ENCODE data around the gene FAM89B. TPM values are rescaled to one million over a fixed set of nuclear protein-coding genes. Genes with fewer than 3 reads are reported as not detected.

FAM89B gene
- total and polyA plus RNA-seq, 4 donors, result 20.6 to 53.5 (median 44.4) TPM

DNA sequence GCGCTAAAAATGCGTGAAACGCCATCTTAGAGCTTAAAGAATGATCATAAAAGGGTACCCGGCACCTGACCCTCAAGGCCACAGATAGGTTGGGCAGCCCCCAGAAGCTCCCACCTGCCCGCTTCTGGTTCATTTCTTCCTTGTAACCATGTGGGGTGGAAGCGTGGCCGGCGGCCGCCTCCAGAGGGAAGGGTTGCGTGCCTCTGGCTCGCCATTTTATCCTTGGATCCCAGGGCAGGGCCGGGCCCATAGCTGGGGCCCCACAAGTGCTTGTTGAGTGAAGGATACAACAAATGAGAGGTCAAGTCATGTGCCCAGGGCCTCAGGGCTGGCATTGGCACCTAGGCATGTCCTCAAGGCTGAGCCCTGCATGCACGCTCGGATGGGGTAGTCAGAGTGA lies 49.1 kb downstream of the FAM89B start:
- Histone ChIP-seq H3K4me1 (ENCODE audit: control insufficient read depth in 5 of 5, insufficient read depth in 5 of 5, low read length in 5 of 5) (peaks cover 0 to 6% (median 6%) of the 10 kb centered on the region in 5 donors), H3K9me3 (ENCODE audit: control insufficient read depth in 4 of 4, insufficient read depth in 3 of 4, low read length in 3 of 4) (no peaks in the 10 kb centered on the region), H3K36me3 (ENCODE audit: control insufficient read depth in 4 of 4, insufficient read depth in 4 of 4, low read length in 4 of 4) (peaks cover 0 to 76% (median 27%) of the 10 kb centered on the region in 4 donors), H3K4me3 (no peak overlapping the region), H3K9ac (ENCODE audit: insufficient read depth in 1 of 2, low read length in 2 of 2) (no peak overlapping the region), H3K27me3 (ENCODE audit: control insufficient read depth in 3 of 3, insufficient read depth in 3 of 3, low read length in 2 of 3) (no peaks in the 10 kb centered on the region), H3K27ac (ENCODE audit: low read depth in 1 of 2, low read length in 1 of 2) (no peak overlapping the region)
- 82 to 93% methylated on average over 14 of the region's 14 CpGs for WGBS, 2 donors
- TF ChIP-seq, protein P1, sequence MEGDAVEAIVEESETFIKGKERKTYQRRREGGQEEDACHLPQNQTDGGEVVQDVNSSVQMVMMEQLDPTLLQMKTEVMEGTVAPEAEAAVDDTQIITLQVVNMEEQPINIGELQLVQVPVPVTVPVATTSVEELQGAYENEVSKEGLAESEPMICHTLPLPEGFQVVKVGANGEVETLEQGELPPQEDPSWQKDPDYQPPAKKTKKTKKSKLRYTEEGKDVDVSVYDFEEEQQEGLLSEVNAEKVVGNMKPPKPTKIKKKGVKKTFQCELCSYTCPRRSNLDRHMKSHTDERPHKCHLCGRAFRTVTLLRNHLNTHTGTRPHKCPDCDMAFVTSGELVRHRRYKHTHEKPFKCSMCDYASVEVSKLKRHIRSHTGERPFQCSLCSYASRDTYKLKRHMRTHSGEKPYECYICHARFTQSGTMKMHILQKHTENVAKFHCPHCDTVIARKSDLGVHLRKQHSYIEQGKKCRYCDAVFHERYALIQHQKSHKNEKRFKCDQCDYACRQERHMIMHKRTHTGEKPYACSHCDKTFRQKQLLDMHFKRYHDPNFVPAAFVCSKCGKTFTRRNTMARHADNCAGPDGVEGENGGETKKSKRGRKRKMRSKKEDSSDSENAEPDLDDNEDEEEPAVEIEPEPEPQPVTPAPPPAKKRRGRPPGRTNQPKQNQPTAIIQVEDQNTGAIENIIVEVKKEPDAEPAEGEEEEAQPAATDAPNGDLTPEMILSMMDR (IDR thresholded peaks at IDR 0.05; ENCODE audit: control extremely low read depth, extremely low read depth), result no peak
- no peak for DNase-seq
- ATAC-seq (ENCODE audit: insufficient read depth, low FRiP score), result no peak

DNA sequence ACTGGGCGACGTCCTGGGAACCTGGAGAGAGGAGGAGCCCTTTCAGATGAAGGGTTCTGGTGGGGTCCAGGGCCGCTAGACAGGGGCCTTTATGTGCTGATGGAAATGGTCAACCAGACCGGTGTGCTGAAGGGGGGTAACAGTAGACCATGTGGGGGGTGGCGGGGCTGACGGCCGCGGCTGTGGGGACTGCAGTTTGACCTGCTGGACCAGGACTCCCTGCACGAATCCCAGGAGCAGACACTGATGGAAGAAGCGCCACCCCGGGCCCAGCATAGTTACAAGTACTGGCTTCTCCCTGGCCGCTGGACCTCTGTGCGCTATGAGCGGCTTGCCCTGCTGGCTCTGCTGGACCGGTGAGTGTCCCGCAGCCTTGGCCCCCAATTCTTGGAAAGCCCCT lies 49.7 kb downstream of the FAM89B start:
- ATAC-seq (ENCODE audit: insufficient read depth, low FRiP score), result no peak

DNA sequence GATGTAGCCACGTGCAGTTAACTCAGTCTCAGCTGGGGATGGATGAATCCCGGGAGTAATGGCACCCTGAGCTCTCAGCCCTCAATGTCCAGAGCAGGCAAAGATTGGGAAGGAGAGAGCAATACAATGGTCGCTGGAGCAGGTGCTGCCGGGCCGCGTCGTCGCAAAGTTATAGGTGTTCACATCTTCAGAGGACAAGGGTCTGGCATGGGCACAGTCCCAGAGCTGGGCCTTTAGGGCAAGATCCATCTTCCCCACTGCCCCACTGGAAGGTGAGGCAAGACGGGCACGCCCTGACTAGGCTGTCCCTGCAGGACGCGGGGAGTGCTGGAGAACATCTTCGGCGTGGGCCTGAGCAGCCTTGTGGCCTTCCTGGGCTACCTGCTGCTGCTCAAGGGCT lies 50.8 kb downstream of the FAM89B start:
- no peak overlapping the region for H3K9ac ChIP-seq (ENCODE audit: insufficient read depth in 1 of 2, low read length in 2 of 2)
- TF ChIP-seq, protein P1 (IDR thresholded peaks at IDR 0.05; ENCODE audit: control extremely low read depth, extremely low read depth), result no peak
- H3K4me1 ChIP-seq (ENCODE audit: control insufficient read depth in 5 of 5, insufficient read depth in 5 of 5, low read length in 5 of 5), result no peaks in the 10 kb centered on the region
- no peaks in the 10 kb centered on the region for H3K27me3 ChIP-seq (ENCODE audit: control insufficient read depth in 3 of 3, insufficient read depth in 3 of 3, low read length in 2 of 3)
- WGBS, 2 donors, result 93 to 95% methylated on average over 14 of the region's 14 CpGs
- no peak for DNase-seq
- no peak overlapping the region for H3K27ac ChIP-seq (ENCODE audit: low read depth in 1 of 2, low read length in 1 of 2)
- H3K9me3 ChIP-seq (ENCODE audit: control insufficient read depth in 4 of 4, insufficient read depth in 3 of 4, low read length in 3 of 4), result no peaks in the 10 kb centered on the region
- H3K4me3 ChIP-seq, result no peak overlapping the region
- H3K36me3 ChIP-seq (ENCODE audit: control insufficient read depth in 4 of 4, insufficient read depth in 4 of 4, low read length in 4 of 4), result peaks cover 6 to 83% (median 35%) of the 10 kb centered on the region in 4 donors
- no peak for ATAC-seq (ENCODE audit: insufficient read depth, low FRiP score)

More for the DNA sequence above, 49.7 kb downstream of the FAM89B start:
- WGBS, 2 donors, result 95 to 96% methylated on average over 16 of the region's 16 CpGs
- Histone ChIP-seq H3K27ac (ENCODE audit: low read depth in 1 of 2, low read length in 1 of 2) (no peak overlapping the region), H3K9me3 (ENCODE audit: control insufficient read depth in 4 of 4, insufficient read depth in 3 of 4, low read length in 3 of 4) (no peaks in the 10 kb centered on the region), H3K36me3 (ENCODE audit: control insufficient read depth in 4 of 4, insufficient read depth in 4 of 4, low read length in 4 of 4) (peaks cover 5 to 81% (median 29%) of the 10 kb centered on the region in 4 donors), H3K27me3 (ENCODE audit: control insufficient read depth in 3 of 3, insufficient read depth in 3 of 3, low read length in 2 of 3) (no peaks in the 10 kb centered on the region), H3K4me3 (no peak overlapping the region), H3K9ac (ENCODE audit: insufficient read depth in 1 of 2, low read length in 2 of 2) (no peak overlapping the region), H3K4me1 (ENCODE audit: control insufficient read depth in 5 of 5, insufficient read depth in 5 of 5, low read length in 5 of 5) (peaks cover 0 to 1% (median under 1%) of the 10 kb centered on the region in 5 donors)
- DNase-seq, result no peak
- TF ChIP-seq, protein P1 (IDR thresholded peaks at IDR 0.05; ENCODE audit: control extremely low read depth, extremely low read depth), result no peak

Small RNA genes lying within 50 kb of the gene (small RNA-seq; reads per million reads assigned to genes)
- gene AP001362.1 (ENCODE audit: low replicate concordance), result not detected

Other genes with a start within 250 kb of the FAM89B start
- 10 to 100 TPM; 44.6 to 53.2 TPM for gene DPF2, start 238.7 kb upstream of the FAM89B start, total RNA-seq
- gene DPF2, start 238.7 kb upstream of the FAM89B start, polyA plus RNA-seq, result 10 to 100 TPM; 21.5 to 25.0 TPM
- gene TIGD3, start 217.8 kb upstream of the FAM89B start, total RNA-seq, result under 1 TPM in 1 of 2 donors, not detected in 1; 0.21 TPM
- under 1 TPM; 0.24 to 0.27 TPM for gene TIGD3, start 217.8 kb upstream of the FAM89B start, polyA plus RNA-seq
- 10 to 100 TPM in 1 of 2 donors, 1 to 10 TPM in 1; 7.3 to 15.6 TPM for gene SLC25A45, start 189.9 kb upstream of the FAM89B start, total RNA-seq
- gene SLC25A45, start 189.9 kb upstream of the FAM89B start, polyA plus RNA-seq, result 1 to 10 TPM; 5.5 to 9.0 TPM
- gene FRMD8, start 185.9 kb upstream of the FAM89B start, total RNA-seq, result 10 to 100 TPM; 18.5 to 39.9 TPM
- 10 to 100 TPM; 15.8 to 25.7 TPM for gene FRMD8, start 185.9 kb upstream of the FAM89B start, polyA plus RNA-seq
- gene NEAT1, start 149.7 kb upstream of the FAM89B start, total RNA-seq, result 100 to 1,000 TPM; 518 to 912 TPM
- gene NEAT1, start 149.7 kb upstream of the FAM89B start, polyA plus RNA-seq, result 1,000 to 10,000 TPM in 1 of 2 donors, 100 to 1,000 TPM in 1; 481 to 1,176 TPM
- over 10,000 TPM; 10,633 to 48,332 TPM for gene MALAT1, start 73.5 kb upstream of the FAM89B start, total RNA-seq
- gene MALAT1, start 73.5 kb upstream of the FAM89B start, polyA plus RNA-seq, result 1,000 to 10,000 TPM in 1 of 2 donors, 100 to 1,000 TPM in 1; 125 to 2,965 TPM
- gene SCYL1, start 47.5 kb upstream of the FAM89B start, total RNA-seq, result 10 to 100 TPM; 54.3 to 93.8 TPM
- 100 to 1,000 TPM in 1 of 2 donors, 10 to 100 TPM in 1; 79.1 to 107 TPM for gene SCYL1, start 47.5 kb upstream of the FAM89B start, polyA plus RNA-seq
- gene LTBP3, start 14.2 kb upstream of the FAM89B start, total RNA-seq, result 100 to 1,000 TPM; 100 to 111 TPM
- 10 to 100 TPM; 39.1 to 46.6 TPM for gene LTBP3, start 14.2 kb upstream of the FAM89B start, polyA plus RNA-seq
- gene ZNRD2, start 2.1 kb upstream of the FAM89B start, total RNA-seq, result 10 to 100 TPM; 22.0 to 35.9 TPM
- gene ZNRD2, start 2.1 kb upstream of the FAM89B start, polyA plus RNA-seq, result 10 to 100 TPM; 65.6 to 81.5 TPM
- gene EHBP1L1, start 3.5 kb downstream of the FAM89B start, total RNA-seq, result 100 to 1,000 TPM in 1 of 2 donors, 10 to 100 TPM in 1; 58.3 to 154 TPM
- gene EHBP1L1, start 3.5 kb downstream of the FAM89B start, polyA plus RNA-seq, result 100 to 1,000 TPM in 1 of 2 donors, 10 to 100 TPM in 1; 49.8 to 125 TPM
- gene KCNK7, start 23.3 kb downstream of the FAM89B start, total RNA-seq, result 1 to 10 TPM in 1 of 2 donors, under 1 TPM in 1; 0.46 to 1.1 TPM
- gene KCNK7, start 23.3 kb downstream of the FAM89B start, polyA plus RNA-seq, result 1 to 10 TPM; 1.5 to 2.8 TPM
- gene MAP3K11, start 41.7 kb downstream of the FAM89B start, total RNA-seq, result 100 to 1,000 TPM in 1 of 2 donors, 10 to 100 TPM in 1; 60.0 to 108 TPM
- gene MAP3K11, start 41.7 kb downstream of the FAM89B start, polyA plus RNA-seq, result 10 to 100 TPM; 68.5 to 80.1 TPM
- 10 to 100 TPM; 13.9 to 53.8 TPM for gene PCNX3, start 43.2 kb downstream of the FAM89B start, total RNA-seq
- gene PCNX3, start 43.2 kb downstream of the FAM89B start, polyA plus RNA-seq, result 10 to 100 TPM; 16.1 to 24.8 TPM
- gene SIPA1, start 65.6 kb downstream of the FAM89B start, total RNA-seq, result 10 to 100 TPM; 39.7 to 82.8 TPM
- gene SIPA1, start 65.6 kb downstream of the FAM89B start, polyA plus RNA-seq, result 100 to 1,000 TPM in 1 of 2 donors, 10 to 100 TPM in 1; 82.8 to 102 TPM
- gene RELA, start 90.4 kb downstream of the FAM89B start, total RNA-seq, result 10 to 100 TPM; 50.2 to 72.6 TPM
- 10 to 100 TPM; 34.8 to 65.8 TPM for gene RELA, start 90.4 kb downstream of the FAM89B start, polyA plus RNA-seq
- 10 to 100 TPM; 45.3 to 88.6 TPM for gene KAT5, start 139.7 kb downstream of the FAM89B start, total RNA-seq
- 10 to 100 TPM; 70.0 to 95.3 TPM for gene KAT5, start 139.7 kb downstream of the FAM89B start, polyA plus RNA-seq
- 10 to 100 TPM; 21.8 to 62.3 TPM for gene RNASEH2C, start 148.3 kb downstream of the FAM89B start, total RNA-seq
- gene RNASEH2C, start 148.3 kb downstream of the FAM89B start, polyA plus RNA-seq, result 10 to 100 TPM; 88.5 to 97.7 TPM
- 10 to 100 TPM in 1 of 2 donors, 1 to 10 TPM in 1; 8.6 to 35.5 TPM for gene AP5B1, start 208.4 kb downstream of the FAM89B start, total RNA-seq
- gene AP5B1, start 208.4 kb downstream of the FAM89B start, polyA plus RNA-seq, result 10 to 100 TPM; 13.0 to 35.1 TPM
- gene OVOL1, start 214.5 kb downstream of the FAM89B start, total RNA-seq, result under 1 TPM; 0.17 to 0.77 TPM
- 1 to 10 TPM in 1 of 2 donors, under 1 TPM in 1; 0.96 to 1.4 TPM for gene OVOL1, start 214.5 kb downstream of the FAM89B start, polyA plus RNA-seq

Data from lung (tissue), 13 donors.